GM21515 (cell line): ENCODE measurements around the gene DHX8.
"Not testable (repeated sequence)": the region's sequence is repeated elsewhere in the genome, so short reads cannot be mapped to it uniquely, and the experiment has no call there.

ENCODE experiments used
- ATAC-seq: cut with Tn5 transposase; IDR thresholded peaks from one replicate; pipeline ENCODE4 v1.9.1; 2021; ENCODE audit not compliant: unreplicated experiment

Gene DHX8

DNA sequence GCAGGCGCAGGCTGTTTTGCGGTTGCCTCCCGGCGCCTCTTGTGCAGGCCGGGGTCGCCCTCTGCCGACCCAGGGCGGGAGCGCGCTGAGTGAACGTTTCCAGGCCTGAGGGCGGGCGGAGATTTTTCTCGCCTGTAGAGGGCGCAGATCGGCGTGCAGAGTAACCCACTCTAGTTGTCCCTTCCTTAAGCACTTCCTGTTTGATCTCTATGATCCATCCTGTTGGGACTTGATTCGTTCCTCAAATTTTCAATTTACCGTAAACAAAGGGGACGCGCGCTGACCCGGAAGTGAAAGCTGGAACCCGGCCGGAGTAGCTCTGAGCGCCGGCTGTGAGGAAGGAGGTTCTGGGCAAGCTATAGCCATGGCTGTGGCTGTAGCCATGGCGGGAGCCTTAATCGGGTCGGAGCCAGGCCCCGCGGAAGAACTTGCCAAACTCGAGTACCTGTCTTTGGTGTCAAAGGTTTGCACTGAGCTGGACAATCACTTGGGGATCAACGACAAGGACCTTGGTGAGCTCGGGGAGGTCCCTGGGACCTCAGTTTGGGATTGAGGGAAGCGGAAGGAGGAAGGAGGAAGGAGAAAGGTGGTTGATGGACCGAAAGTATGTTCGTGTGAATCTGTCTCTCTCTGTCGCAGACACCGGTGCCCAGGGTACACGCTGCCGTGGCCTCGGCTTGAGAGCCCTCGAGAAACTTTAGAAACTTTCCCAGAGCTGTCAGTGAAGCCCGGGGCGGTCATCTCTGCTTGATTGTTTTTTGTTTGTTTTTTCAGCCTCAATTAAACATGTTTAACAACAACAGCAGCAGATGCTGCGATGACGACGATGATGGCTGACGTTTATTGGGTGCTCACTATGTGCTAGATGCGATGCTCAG lies at the start of gene DHX8:
Gene DHX8, plus strand, starts transcription at position 302 of the 878 bp plus-strand sequence. Its CDS starts 63 bp downstream, at position 365.
- ATAC-seq, result peak; percentile 92

GRCh38 chr17:43434902-43435319 lies 48.9 kb upstream of the DHX8 start:
- ATAC-seq, result no peak

GRCh38 chr17:43437756-43438155 lies 46.0 kb upstream of the DHX8 start:
- ATAC-seq, result no peak

DNA sequence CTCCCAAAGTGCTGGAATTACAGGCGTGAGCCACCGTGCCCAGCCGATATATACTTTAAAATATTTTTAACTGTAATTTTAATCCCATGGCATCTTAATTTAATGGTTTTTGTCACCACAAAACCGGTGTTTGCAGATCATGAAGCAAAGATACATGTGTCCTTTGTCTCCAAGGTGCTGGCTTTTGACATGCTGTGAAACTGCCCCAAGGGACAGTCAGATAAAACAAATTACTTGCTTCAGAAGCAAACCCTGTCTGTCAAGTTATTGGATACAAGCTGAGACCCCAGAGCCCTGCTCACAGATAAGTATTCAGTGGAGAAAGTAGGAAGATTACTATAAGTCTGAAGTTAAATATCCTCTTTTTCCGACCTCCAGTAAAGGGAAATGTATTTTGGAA lies 45.1 kb upstream of the DHX8 start:
- ATAC-seq, result no peak

DNA sequence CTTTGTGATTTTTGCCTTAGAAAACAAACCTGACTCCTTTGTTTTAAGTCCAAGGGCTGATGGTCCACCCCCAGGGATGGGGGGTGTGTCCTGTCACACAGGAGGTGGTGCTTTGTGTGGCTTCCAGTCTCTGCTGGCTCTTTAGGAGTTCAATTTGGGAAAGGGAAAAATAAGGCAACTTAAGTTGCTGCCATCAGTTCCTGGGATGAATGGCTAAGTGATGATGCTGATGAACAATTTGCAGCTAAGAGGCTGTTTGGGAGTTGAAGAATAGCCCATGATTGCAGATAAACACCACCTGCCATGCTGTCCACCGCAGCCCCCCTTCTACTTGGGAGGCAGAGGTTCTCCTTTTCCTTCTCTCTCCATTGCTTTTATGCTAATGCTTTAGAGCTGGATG lies 44.7 kb upstream of the DHX8 start:
- ATAC-seq, result no peak

- ATAC-seq, result no peak
Measured at GRCh38 chr17:43442711-43443110, 41.1 kb upstream of the DHX8 start.

DNA sequence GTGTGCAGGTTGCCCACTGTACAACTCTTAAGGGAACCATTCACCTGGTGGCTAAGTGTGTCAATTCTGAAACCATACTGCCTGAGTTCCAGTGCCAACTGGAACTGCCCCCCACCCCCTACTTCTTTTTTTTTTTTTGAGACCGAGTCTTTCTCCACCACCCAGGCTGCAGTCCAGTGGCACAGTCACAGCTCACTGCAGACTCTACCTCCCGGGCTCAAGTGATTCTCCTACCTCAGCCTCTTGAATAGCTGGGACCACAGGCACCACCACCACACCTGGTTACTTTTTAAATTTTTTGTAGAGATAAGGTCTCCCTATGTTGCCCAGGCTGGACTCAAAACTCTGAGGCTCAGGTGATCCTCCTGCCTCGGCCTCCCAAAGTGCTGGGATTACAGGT lies 40.4 kb upstream of the DHX8 start:
- no peak for ATAC-seq

GRCh38 chr17:43444223-43445008 lies 39.4 kb upstream of the DHX8 start:
- no peak for ATAC-seq

GRCh38 chr17:43445009-43445589 lies 38.7 kb upstream of the DHX8 start:
- no peak for ATAC-seq

- no peak for ATAC-seq
Measured at GRCh38 chr17:43446773-43447172, 37.0 kb upstream of the DHX8 start.

GRCh38 chr17:43448720-43449469 lies 34.9 kb upstream of the DHX8 start:
- no peak for ATAC-seq

GRCh38 chr17:43449470-43450248 lies 34.1 kb upstream of the DHX8 start:
- ATAC-seq, result no peak

- ATAC-seq, result not testable (repeated sequence)
Measured at GRCh38 chr17:43450791-43451190, 33.0 kb upstream of the DHX8 start.

GRCh38 chr17:43451741-43452140 lies 32.0 kb upstream of the DHX8 start:
- not testable (repeated sequence) for ATAC-seq

- no peak for ATAC-seq
Measured at GRCh38 chr17:43453331-43453812, 30.4 kb upstream of the DHX8 start.

- no peak for ATAC-seq
Measured at GRCh38 chr17:43454868-43455267, 28.9 kb upstream of the DHX8 start.

DNA sequence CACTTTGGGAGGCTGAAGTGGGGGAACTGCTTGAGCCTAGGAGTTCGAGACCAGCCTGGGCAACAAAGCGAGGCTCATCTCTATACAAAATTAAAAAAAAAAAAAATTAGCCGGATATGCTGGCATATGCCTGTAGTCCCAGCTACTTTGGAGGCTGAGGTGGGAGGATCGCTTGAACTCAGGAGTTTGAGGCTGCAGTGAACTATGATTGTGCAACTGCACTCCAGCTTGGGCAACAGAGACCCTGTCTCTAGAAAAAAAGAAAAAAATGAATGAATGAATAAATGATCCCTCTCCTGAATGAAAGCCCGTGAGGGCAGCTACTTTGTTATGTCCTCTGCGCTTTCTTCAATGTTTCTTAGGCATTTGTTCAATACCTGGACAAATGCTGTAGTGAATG lies 27.7 kb upstream of the DHX8 start:
- ATAC-seq, result no peak

- ATAC-seq, result no peak
Measured at GRCh38 chr17:43456661-43457361, 27.0 kb upstream of the DHX8 start.

DNA sequence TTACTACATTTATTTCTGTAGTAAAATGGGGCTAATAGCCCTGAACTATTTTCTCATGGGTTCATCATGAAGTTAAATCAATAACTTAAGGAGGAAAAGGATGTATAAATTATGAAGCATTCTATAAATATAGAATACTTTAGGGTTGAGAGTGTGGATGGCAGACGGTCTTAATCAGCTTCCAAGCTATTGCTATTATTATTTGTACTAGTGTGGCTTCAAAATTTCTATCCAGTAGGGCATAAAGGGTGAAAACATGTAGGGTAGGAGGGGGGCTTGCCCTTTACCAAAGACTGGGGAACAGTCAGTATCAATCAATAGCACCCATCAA lies 26.4 kb upstream of the DHX8 start:
- ATAC-seq, result no peak

- not testable (repeated sequence) for ATAC-seq
Measured at GRCh38 chr17:43459878-43460277, 23.9 kb upstream of the DHX8 start.
